Measurements from ENCODE around the gene MCOLN1.

DNA sequence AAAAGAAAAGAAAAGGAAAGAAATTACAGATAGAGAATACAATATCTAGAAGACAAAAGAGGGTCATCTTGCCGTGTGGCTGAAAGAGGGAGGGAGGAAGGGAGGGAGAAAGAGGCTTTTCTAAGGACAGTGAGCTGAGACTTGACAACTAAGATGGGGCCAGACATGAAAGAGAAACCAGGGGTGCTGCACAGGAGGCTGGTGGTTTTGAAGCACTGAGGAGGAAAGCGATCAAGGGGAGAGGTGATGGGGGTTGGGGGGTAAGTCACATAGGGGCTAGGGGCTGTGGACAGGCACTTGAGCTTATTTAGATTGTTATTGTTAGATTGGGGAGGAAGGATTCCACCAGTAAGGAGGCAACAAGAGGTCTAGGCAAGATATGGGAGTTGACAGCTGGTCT lies 30.4 kb downstream of the MCOLN1 start:
- TF ChIP-seq POLR2AphosphoS5 (IDR thresholded peaks at IDR 0.05; ENCODE audit: low read depth, low read length) (no peak), POLR2A (IDR thresholded peaks at IDR 0.05; ENCODE audit: control extremely low read depth in 1 of 2, low read depth in 2 of 2, low read length in 2 of 2) (no peak), RFX5 (IDR thresholded peaks at IDR 0.05; ENCODE audit: borderline replicate concordance, low read depth, low read length) (no peak)
- TF ChIP-seq, protein P1, sequence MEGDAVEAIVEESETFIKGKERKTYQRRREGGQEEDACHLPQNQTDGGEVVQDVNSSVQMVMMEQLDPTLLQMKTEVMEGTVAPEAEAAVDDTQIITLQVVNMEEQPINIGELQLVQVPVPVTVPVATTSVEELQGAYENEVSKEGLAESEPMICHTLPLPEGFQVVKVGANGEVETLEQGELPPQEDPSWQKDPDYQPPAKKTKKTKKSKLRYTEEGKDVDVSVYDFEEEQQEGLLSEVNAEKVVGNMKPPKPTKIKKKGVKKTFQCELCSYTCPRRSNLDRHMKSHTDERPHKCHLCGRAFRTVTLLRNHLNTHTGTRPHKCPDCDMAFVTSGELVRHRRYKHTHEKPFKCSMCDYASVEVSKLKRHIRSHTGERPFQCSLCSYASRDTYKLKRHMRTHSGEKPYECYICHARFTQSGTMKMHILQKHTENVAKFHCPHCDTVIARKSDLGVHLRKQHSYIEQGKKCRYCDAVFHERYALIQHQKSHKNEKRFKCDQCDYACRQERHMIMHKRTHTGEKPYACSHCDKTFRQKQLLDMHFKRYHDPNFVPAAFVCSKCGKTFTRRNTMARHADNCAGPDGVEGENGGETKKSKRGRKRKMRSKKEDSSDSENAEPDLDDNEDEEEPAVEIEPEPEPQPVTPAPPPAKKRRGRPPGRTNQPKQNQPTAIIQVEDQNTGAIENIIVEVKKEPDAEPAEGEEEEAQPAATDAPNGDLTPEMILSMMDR (IDR thresholded peaks at IDR 0.05; ENCODE audit: control extremely low read depth in 1 of 3, insufficient read depth in 1 of 3, low read depth in 1 of 3, low read length in 3 of 3): no peak
